Measurements from ENCODE around the gene TRMT44.

DNA sequence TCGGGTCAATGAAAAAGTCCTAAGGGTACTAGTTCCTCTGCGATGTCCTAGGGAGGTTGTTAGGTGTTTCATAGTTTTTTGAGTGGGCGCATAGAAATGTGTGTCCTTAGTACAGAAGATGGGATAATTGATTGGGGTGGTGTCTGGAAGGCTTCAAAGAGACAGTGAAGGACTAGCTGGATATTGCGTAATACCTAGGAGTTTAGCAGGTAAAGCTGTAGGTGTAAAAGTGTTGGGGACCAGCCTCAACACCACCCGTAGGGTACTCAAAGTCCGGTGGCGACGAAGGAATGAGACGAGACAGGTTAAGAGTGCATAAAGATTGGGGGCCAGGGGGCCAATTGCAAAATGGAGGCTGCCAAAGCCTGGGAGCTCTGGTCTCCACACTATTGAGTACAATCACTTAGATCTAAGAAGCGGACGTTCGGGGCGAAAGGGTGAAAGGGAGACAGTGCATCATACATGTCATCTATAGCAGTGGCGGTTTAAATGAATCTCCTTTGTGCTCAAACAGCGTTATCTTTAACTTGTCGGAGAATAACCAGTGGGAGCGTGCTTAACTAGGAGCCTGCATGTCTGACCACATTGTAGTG is 1.0 kb downstream of the TRMT44 start:
- TF ChIP-seq SNAI2 (CRISPR knock-in tag; IDR thresholded peaks at IDR 0.05) (no peak), GLIS3 (CRISPR knock-in tag; IDR thresholded peaks at IDR 0.05) (no peak), RARB (CRISPR knock-in tag; IDR thresholded peaks at IDR 0.05) (no peak), ARNTL (CRISPR knock-in tag; IDR thresholded peaks at IDR 0.05; ENCODE audit: borderline replicate concordance, low read depth) (no peak), ZNF565 (CRISPR knock-in tag; conservative IDR thresholded peaks at IDR 0.05; ENCODE audit: low read depth) (no peak), ESRRG (CRISPR knock-in tag; IDR thresholded peaks at IDR 0.05) (no peak), BACH2 (CRISPR knock-in tag; IDR thresholded peaks at IDR 0.05; ENCODE audit: borderline replicate concordance) (no peak), ZFP3 (CRISPR knock-in tag; IDR thresholded peaks at IDR 0.05) (no peak), CSRNP3 (CRISPR knock-in tag; IDR thresholded peaks at IDR 0.05) (no peak), ISL1 (CRISPR knock-in tag; IDR thresholded peaks at IDR 0.05) (no peak)
- TF ChIP-seq, protein P1, sequence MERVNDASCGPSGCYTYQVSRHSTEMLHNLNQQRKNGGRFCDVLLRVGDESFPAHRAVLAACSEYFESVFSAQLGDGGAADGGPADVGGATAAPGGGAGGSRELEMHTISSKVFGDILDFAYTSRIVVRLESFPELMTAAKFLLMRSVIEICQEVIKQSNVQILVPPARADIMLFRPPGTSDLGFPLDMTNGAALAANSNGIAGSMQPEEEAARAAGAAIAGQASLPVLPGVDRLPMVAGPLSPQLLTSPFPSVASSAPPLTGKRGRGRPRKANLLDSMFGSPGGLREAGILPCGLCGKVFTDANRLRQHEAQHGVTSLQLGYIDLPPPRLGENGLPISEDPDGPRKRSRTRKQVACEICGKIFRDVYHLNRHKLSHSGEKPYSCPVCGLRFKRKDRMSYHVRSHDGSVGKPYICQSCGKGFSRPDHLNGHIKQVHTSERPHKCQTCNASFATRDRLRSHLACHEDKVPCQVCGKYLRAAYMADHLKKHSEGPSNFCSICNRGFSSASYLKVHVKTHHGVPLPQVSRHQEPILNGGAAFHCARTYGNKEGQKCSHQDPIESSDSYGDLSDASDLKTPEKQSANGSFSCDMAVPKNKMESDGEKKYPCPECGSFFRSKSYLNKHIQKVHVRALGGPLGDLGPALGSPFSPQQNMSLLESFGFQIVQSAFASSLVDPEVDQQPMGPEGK (CRISPR knock-in tag; IDR thresholded peaks at IDR 0.05; ENCODE audit: borderline replicate concordance): no peak
- TF ChIP-seq, protein P2, sequence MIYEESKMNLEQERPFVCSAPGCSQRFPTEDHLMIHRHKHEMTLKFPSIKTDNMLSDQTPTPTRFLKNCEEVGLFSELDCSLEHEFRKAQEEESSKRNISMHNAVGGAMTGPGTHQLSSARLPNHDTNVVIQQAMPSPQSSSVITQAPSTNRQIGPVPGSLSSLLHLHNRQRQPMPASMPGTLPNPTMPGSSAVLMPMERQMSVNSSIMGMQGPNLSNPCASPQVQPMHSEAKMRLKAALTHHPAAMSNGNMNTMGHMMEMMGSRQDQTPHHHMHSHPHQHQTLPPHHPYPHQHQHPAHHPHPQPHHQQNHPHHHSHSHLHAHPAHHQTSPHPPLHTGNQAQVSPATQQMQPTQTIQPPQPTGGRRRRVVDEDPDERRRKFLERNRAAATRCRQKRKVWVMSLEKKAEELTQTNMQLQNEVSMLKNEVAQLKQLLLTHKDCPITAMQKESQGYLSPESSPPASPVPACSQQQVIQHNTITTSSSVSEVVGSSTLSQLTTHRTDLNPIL (CRISPR knock-in tag; IDR thresholded peaks at IDR 0.05; ENCODE audit: low read depth): no peak
